CD4-positive, alpha-beta T cell treated with Interferon gamma for 1 hour (primary cell): ENCODE measurements around the gene CD247.

Experiments used
- DNase-seq: peaks from one replicate; pipeline ENCODE4 v3.0.0-alpha.2; 2020

The CD247 gene

GRCh38 chr1:167400359-167400953 lies 117.9 kb downstream of the CD247 start:
- DNase-seq = no peak

GRCh38 chr1:167392200-167392696 lies 126.1 kb downstream of the CD247 start:
- DNase-seq = no peak

GRCh38 chr1:167388976-167389375 lies 129.4 kb downstream of the CD247 start:
- no peak for DNase-seq

- DNase-seq = no peak
Observed at GRCh38 chr1:167387251-167387910, 130.9 kb downstream of the CD247 start.
